Measurements from ENCODE around the gene GRID1.
A peak's percentile ranks its signal among the peaks of the same experiment; 100 is the strongest.
"Not testable (repeated sequence)": the region's sequence is repeated elsewhere in the genome, so short reads cannot be mapped to it uniquely, and the experiment has no call there.

The GRID1 gene

GRCh38 chr10:86182595-86182994, 184.0 kb downstream of the GRID1 start:
- Mint-ChIP-seq H3K4me3 (no peak overlapping the region), H3K9me3 (peaks cover 4% of the 10 kb centered on the region in 2 donors), H3K27ac (no peak overlapping the region), H3K27me3 (peaks cover 11 to 18% of the 10 kb centered on the region in 2 donors), H3K36me3 (no peaks in the 10 kb centered on the region), H3K4me1 (no peaks in the 10 kb centered on the region)
- DNase-seq (no peak), ATAC-seq (replicated peaks) (no peak)

GRCh38 chr10:86182150-86182549, 184.4 kb downstream of the GRID1 start:
- H3K4me3 Mint-ChIP-seq = no peak overlapping the region
- no peak for ATAC-seq (replicated peaks)
- no peaks in the 10 kb centered on the region for H3K4me1 Mint-ChIP-seq
- H3K9me3 Mint-ChIP-seq = peaks cover 4% of the 10 kb centered on the region in 2 donors
- H3K27ac Mint-ChIP-seq = no peak overlapping the region
- no peak for DNase-seq
- H3K36me3 Mint-ChIP-seq = no peaks in the 10 kb centered on the region
- H3K27me3 Mint-ChIP-seq = peaks cover 11 to 18% of the 10 kb centered on the region in 2 donors

- ATAC-seq (replicated peaks) (no peak), DNase-seq (no peak)
- Mint-ChIP-seq H3K27ac (no peak overlapping the region), H3K4me1 (no peaks in the 10 kb centered on the region), H3K4me3 (no peak overlapping the region), H3K27me3 (peaks cover 3 to 9% of the 10 kb centered on the region in 2 donors), H3K36me3 (no peaks in the 10 kb centered on the region), H3K9me3 (no peaks in the 10 kb centered on the region)
These were observed 185.7 kb downstream of the GRID1 start for GRCh38 chr10:86180861-86181260.

GRCh38 chr10:86179961-86180360, 186.6 kb downstream of the GRID1 start:
- no peaks in the 10 kb centered on the region for H3K4me1 Mint-ChIP-seq
- ATAC-seq (replicated peaks) (no peak), DNase-seq (no peak)
- H3K27ac Mint-ChIP-seq = no peak overlapping the region
- no peak overlapping the region for H3K4me3 Mint-ChIP-seq
- H3K9me3 Mint-ChIP-seq = no peaks in the 10 kb centered on the region
- H3K36me3 Mint-ChIP-seq = no peaks in the 10 kb centered on the region
- peaks cover 3 to 8% of the 10 kb centered on the region in 2 donors for H3K27me3 Mint-ChIP-seq

GRCh38 chr10:86179153-86179524, 187.5 kb downstream of the GRID1 start:
- H3K27ac Mint-ChIP-seq = no peak overlapping the region
- H3K36me3 Mint-ChIP-seq = no peaks in the 10 kb centered on the region
- ATAC-seq (replicated peaks) = no peak
- peaks cover 3 to 8% of the 10 kb centered on the region in 2 donors for H3K27me3 Mint-ChIP-seq
- no peaks in the 10 kb centered on the region for H3K9me3 Mint-ChIP-seq
- no peak overlapping the region for H3K4me3 Mint-ChIP-seq
- no peak for DNase-seq
- H3K4me1 Mint-ChIP-seq = no peaks in the 10 kb centered on the region

- ATAC-seq (replicated peaks) (peak; percentile 34 to 42), DNase-seq (no peak)
- H3K36me3 Mint-ChIP-seq = no peaks in the 10 kb centered on the region
- no peak overlapping the region for H3K27ac Mint-ChIP-seq
- H3K4me1 Mint-ChIP-seq = no peaks in the 10 kb centered on the region
- no peak overlapping the region for H3K4me3 Mint-ChIP-seq
- H3K9me3 Mint-ChIP-seq = no peaks in the 10 kb centered on the region
- H3K27me3 Mint-ChIP-seq = peaks cover 3 to 8% of the 10 kb centered on the region in 2 donors
These were observed 188.0 kb downstream of the GRID1 start for GRCh38 chr10:86178401-86179152.

GRCh38 chr10:86177537-86178155, 188.9 kb downstream of the GRID1 start:
- Mint-ChIP-seq H3K27ac (no peak overlapping the region), H3K36me3 (no peaks in the 10 kb centered on the region), H3K4me1 (no peaks in the 10 kb centered on the region), H3K4me3 (no peak overlapping the region), H3K9me3 (no peaks in the 10 kb centered on the region), H3K27me3 (peaks cover 3 to 8% of the 10 kb centered on the region in 2 donors)
- ATAC-seq (replicated peaks) = no peak
- DNase-seq = no peak

- H3K4me1 Mint-ChIP-seq = no peaks in the 10 kb centered on the region
- no peaks in the 10 kb centered on the region for H3K36me3 Mint-ChIP-seq
- no peaks in the 10 kb centered on the region for H3K9me3 Mint-ChIP-seq
- H3K4me3 Mint-ChIP-seq = no peak overlapping the region
- DNase-seq = no peak
- no peak for ATAC-seq (replicated peaks)
- H3K27ac Mint-ChIP-seq = no peak overlapping the region
- H3K27me3 Mint-ChIP-seq = peaks cover 3 to 8% of the 10 kb centered on the region in 2 donors
These were observed 189.6 kb downstream of the GRID1 start for GRCh38 chr10:86176850-86177536.

- not testable (repeated sequence) for H3K4me1 Mint-ChIP-seq; H3K27ac Mint-ChIP-seq; H3K4me3 Mint-ChIP-seq; H3K9me3 Mint-ChIP-seq; DNase-seq; H3K27me3 Mint-ChIP-seq; H3K36me3 Mint-ChIP-seq; ATAC-seq (replicated peaks)
These were observed 191.1 kb downstream of the GRID1 start for GRCh38 chr10:86175476-86175875.

- Mint-ChIP-seq H3K4me1 (peaks cover 14 to 15% of the 10 kb centered on the region in 2 donors), H3K27me3 (no peaks in the 10 kb centered on the region), H3K4me3 (no peak overlapping the region), H3K36me3 (no peaks in the 10 kb centered on the region), H3K9me3 (no peaks in the 10 kb centered on the region), H3K27ac (no peak overlapping the region)
- no peak for ATAC-seq (replicated peaks)
- DNase-seq = no peak
These were observed 194.3 kb downstream of the GRID1 start for GRCh38 chr10:86172301-86172700.

GRCh38 chr10:86170255-86171108, 196.1 kb downstream of the GRID1 start:
- ATAC-seq (replicated peaks) (peak; percentile 86), DNase-seq (peak; percentile 25)
- Mint-ChIP-seq H3K4me3 (no peak overlapping the region), H3K4me1 (peaks cover 14 to 15% of the 10 kb centered on the region in 2 donors), H3K27me3 (no peaks in the 10 kb centered on the region), H3K27ac (peak overlapping the region; percentile 52), H3K9me3 (no peaks in the 10 kb centered on the region), H3K36me3 (no peaks in the 10 kb centered on the region)

GRCh38 chr10:86169506-86170254, 196.9 kb downstream of the GRID1 start:
- no peak overlapping the region for H3K27ac Mint-ChIP-seq
- H3K4me3 Mint-ChIP-seq = no peak overlapping the region
- DNase-seq (no peak), ATAC-seq (replicated peaks) (no peak)
- H3K4me1 Mint-ChIP-seq = peaks cover 14 to 15% of the 10 kb centered on the region in 2 donors
- H3K36me3 Mint-ChIP-seq = no peaks in the 10 kb centered on the region
- no peaks in the 10 kb centered on the region for H3K9me3 Mint-ChIP-seq
- H3K27me3 Mint-ChIP-seq = peaks cover 0 to 1% of the 10 kb centered on the region in 2 donors

GRCh38 chr10:86169066-86169465, 197.5 kb downstream of the GRID1 start:
- peaks cover 14 to 15% of the 10 kb centered on the region in 2 donors for H3K4me1 Mint-ChIP-seq
- H3K36me3 Mint-ChIP-seq = no peaks in the 10 kb centered on the region
- no peak for ATAC-seq (replicated peaks)
- H3K27me3 Mint-ChIP-seq = peaks cover 0 to 6% of the 10 kb centered on the region in 2 donors
- DNase-seq = no peak
- H3K9me3 Mint-ChIP-seq = no peaks in the 10 kb centered on the region
- no peak overlapping the region for H3K4me3 Mint-ChIP-seq
- H3K27ac Mint-ChIP-seq = no peak overlapping the region
